Stimulated activated naive B cell treated with anti-CD40 and anti-IgM and Interleukin-4, amounts not matched to agents 10 μg/mL and 1 μg/mL and 100 μg/mL, for 72 hours (primary cell): ENCODE results near the gene ATCAY.

Experiments used
- ATAC-seq, 2 donors: fragments of 150-1000 bp; cut with Tn5 transposase; replicated peaks; 2 replicates each; pipeline ENCODE4 v1.10.0; 2021; ENCODE audit warnings: moderate library complexity in 1 of 2
- DNase-seq: peaks from one replicate; pipeline ENCODE4 v3.0.0; 2021
- H3K27ac Mint-ChIP-seq: one replicate; pipeline ENCODE4 v1.8.0; 2022; ENCODE audit warnings: mild to moderate bottlenecking, mixed read lengths
- H3K27me3 Mint-ChIP-seq, 2 donors: one replicate each; pipeline ENCODE4 v1.8.0; 2022; ENCODE audit warnings: mixed read lengths in 2 of 2
- H3K36me3 Mint-ChIP-seq, 2 donors: one replicate each; pipeline ENCODE4 v1.8.0; 2022; ENCODE audit warnings: mixed read lengths in 2 of 2, mild to moderate bottlenecking in 1 of 2
- H3K4me1 Mint-ChIP-seq, 2 donors: one replicate each; pipeline ENCODE4 v1.8.0; 2022; ENCODE audit warnings: mixed read lengths in 2 of 2, mild to moderate bottlenecking in 1 of 2
- H3K4me3 Mint-ChIP-seq, 2 donors: one replicate each; pipeline ENCODE4 v1.8.0; 2022; ENCODE audit warnings: mild to moderate bottlenecking in 2 of 2, mixed read lengths in 2 of 2, moderate library complexity in 1 of 2
- H3K9me3 Mint-ChIP-seq, 2 donors: one replicate each; pipeline ENCODE4 v1.8.0; 2022; ENCODE audit warnings: mixed read lengths in 2 of 2, mild to moderate bottlenecking in 1 of 2

The ATCAY gene

GRCh38 chr19:3849092-3849491 lies 31.4 kb upstream of the ATCAY start:
- H3K36me3 Mint-ChIP-seq = peaks cover 6 to 11% of the 10 kb centered on the region in 2 donors
- H3K4me1 Mint-ChIP-seq = peaks cover 5 to 7% of the 10 kb centered on the region in 2 donors
- no peaks in the 10 kb centered on the region for H3K27me3 Mint-ChIP-seq
- peaks cover 6 to 12% of the 10 kb centered on the region in 2 donors for H3K9me3 Mint-ChIP-seq
- DNase-seq (peak; percentile 30), ATAC-seq (peak; percentile 89 to 90)
- H3K27ac Mint-ChIP-seq = no peak overlapping the region
- no peak overlapping the region for H3K4me3 Mint-ChIP-seq

- H3K4me3 Mint-ChIP-seq = no peak overlapping the region
- DNase-seq = no peak
- peaks cover 6 to 12% of the 10 kb centered on the region in 2 donors for H3K9me3 Mint-ChIP-seq
- peaks cover 6 to 11% of the 10 kb centered on the region in 2 donors for H3K36me3 Mint-ChIP-seq
- ATAC-seq = no peak
- peaks cover 5 to 7% of the 10 kb centered on the region in 2 donors for H3K4me1 Mint-ChIP-seq
- H3K27ac Mint-ChIP-seq = no peak overlapping the region
- no peaks in the 10 kb centered on the region for H3K27me3 Mint-ChIP-seq
These were observed 30.7 kb upstream of the ATCAY start for GRCh38 chr19:3849787-3850186.

- Mint-ChIP-seq H3K27ac (no peak overlapping the region), H3K9me3 (peaks cover 6 to 12% of the 10 kb centered on the region in 2 donors), H3K4me1 (peaks cover 5 to 7% of the 10 kb centered on the region in 2 donors), H3K4me3 (no peak overlapping the region), H3K27me3 (no peaks in the 10 kb centered on the region), H3K36me3 (peaks cover 6 to 11% of the 10 kb centered on the region in 2 donors)
- no peak for DNase-seq
- ATAC-seq = no peak
These were observed 30.0 kb upstream of the ATCAY start for GRCh38 chr19:3850320-3850972.

GRCh38 chr19:3851254-3852176 lies 29.0 kb upstream of the ATCAY start:
- Mint-ChIP-seq H3K4me1 (peaks cover 5 to 7% of the 10 kb centered on the region in 2 donors), H3K4me3 (no peak overlapping the region), H3K27me3 (no peaks in the 10 kb centered on the region), H3K36me3 (peaks cover 6 to 11% of the 10 kb centered on the region in 2 donors), H3K9me3 (peaks cover 6 to 12% of the 10 kb centered on the region in 2 donors), H3K27ac (no peak overlapping the region)
- ATAC-seq = peak in 1 of 2 donors; percentile 14
- DNase-seq = no peak

GRCh38 chr19:3852177-3852511 lies 28.3 kb upstream of the ATCAY start:
- H3K27ac Mint-ChIP-seq = no peak overlapping the region
- H3K4me1 Mint-ChIP-seq = peaks cover 5 to 7% of the 10 kb centered on the region in 2 donors
- no peaks in the 10 kb centered on the region for H3K27me3 Mint-ChIP-seq
- DNase-seq (no peak), ATAC-seq (no peak)
- no peak overlapping the region for H3K4me3 Mint-ChIP-seq
- H3K9me3 Mint-ChIP-seq = peaks cover 6 to 12% of the 10 kb centered on the region in 2 donors
- peaks cover 6 to 11% of the 10 kb centered on the region in 2 donors for H3K36me3 Mint-ChIP-seq

- Mint-ChIP-seq H3K9me3 (peaks cover 6 to 12% of the 10 kb centered on the region in 2 donors), H3K27ac (no peak overlapping the region), H3K4me3 (no peak overlapping the region), H3K4me1 (peaks cover 7 to 11% of the 10 kb centered on the region in 2 donors), H3K27me3 (no peaks in the 10 kb centered on the region), H3K36me3 (peaks cover 6 to 11% of the 10 kb centered on the region in 2 donors)
- peak; percentile 25 for DNase-seq
- peak; percentile 38 to 39 for ATAC-seq
These were observed 27.8 kb upstream of the ATCAY start for GRCh38 chr19:3852614-3853254.

GRCh38 chr19:3855320-3855719 lies 25.2 kb upstream of the ATCAY start:
- Mint-ChIP-seq H3K4me1 (peaks cover 10 to 16% of the 10 kb centered on the region in 2 donors), H3K9me3 (peaks cover 6 to 12% of the 10 kb centered on the region in 2 donors), H3K36me3 (peaks cover 6 to 11% of the 10 kb centered on the region in 2 donors), H3K27ac (peak overlapping the region; percentile 27), H3K4me3 (no peak overlapping the region), H3K27me3 (no peaks in the 10 kb centered on the region)
- DNase-seq (no peak), ATAC-seq (no peak)

GRCh38 chr19:3857449-3858003 lies 23.0 kb upstream of the ATCAY start:
- peak; percentile 96 to 99 for ATAC-seq
- peaks cover 0 to 2% of the 10 kb centered on the region in 2 donors for H3K27me3 Mint-ChIP-seq

GRCh38 chr19:3860499-3860898 lies 20.0 kb upstream of the ATCAY start:
- peaks cover 8 to 9% of the 10 kb centered on the region in 2 donors for H3K4me1 Mint-ChIP-seq
- H3K9me3 Mint-ChIP-seq = no peaks in the 10 kb centered on the region
- H3K27ac Mint-ChIP-seq = no peak overlapping the region
- ATAC-seq (no peak), DNase-seq (no peak)
- no peak overlapping the region for H3K4me3 Mint-ChIP-seq
- peaks cover 3 to 5% of the 10 kb centered on the region in 2 donors for H3K27me3 Mint-ChIP-seq
- no peaks in the 10 kb centered on the region for H3K36me3 Mint-ChIP-seq

More at GRCh38 chr19:3857449-3858003, 23.0 kb upstream of the ATCAY start:
- Mint-ChIP-seq H3K27ac (peak overlapping the region; percentile 71), H3K4me1 (peaks cover 6 to 9% of the 10 kb centered on the region in 2 donors), H3K4me3 (no peak overlapping the region), H3K36me3 (no peaks in the 10 kb centered on the region), H3K9me3 (no peaks in the 10 kb centered on the region)
- peak; percentile 49 for DNase-seq

- DNase-seq (no peak), ATAC-seq (no peak)
- peaks cover 21 to 23% of the 10 kb centered on the region in 2 donors for H3K27me3 Mint-ChIP-seq
- H3K4me3 Mint-ChIP-seq = no peak overlapping the region
- peaks cover 3 to 4% of the 10 kb centered on the region in 2 donors for H3K4me1 Mint-ChIP-seq
- no peaks in the 10 kb centered on the region for H3K9me3 Mint-ChIP-seq
- no peaks in the 10 kb centered on the region for H3K36me3 Mint-ChIP-seq
- H3K27ac Mint-ChIP-seq = no peak overlapping the region
These were observed 17.5 kb upstream of the ATCAY start for GRCh38 chr19:3862826-3863500.

- Mint-ChIP-seq H3K27me3 (peaks cover 26 to 29% of the 10 kb centered on the region in 2 donors), H3K36me3 (no peaks in the 10 kb centered on the region), H3K4me3 (no peak overlapping the region), H3K9me3 (no peaks in the 10 kb centered on the region), H3K27ac (no peak overlapping the region), H3K4me1 (peaks cover 0 to 2% of the 10 kb centered on the region in 2 donors)
- DNase-seq = no peak
- no peak for ATAC-seq
These were observed 16.8 kb upstream of the ATCAY start for GRCh38 chr19:3863648-3864047.

GRCh38 chr19:3866910-3867638 lies 13.4 kb upstream of the ATCAY start:
- Mint-ChIP-seq H3K4me1 (peaks cover 9 to 10% of the 10 kb centered on the region in 2 donors), H3K27ac (no peak overlapping the region), H3K27me3 (peaks cover 42 to 56% of the 10 kb centered on the region in 2 donors), H3K9me3 (peaks cover 7% of the 10 kb centered on the region in 2 donors), H3K36me3 (peaks cover 7% of the 10 kb centered on the region in 2 donors), H3K4me3 (no peak overlapping the region)
- DNase-seq (no peak), ATAC-seq (no peak)
